ENCODE results near the gene SPEF2.
A peak's percentile ranks its signal among the peaks of the same experiment; 100 is the strongest.

Gene SPEF2

DNA sequence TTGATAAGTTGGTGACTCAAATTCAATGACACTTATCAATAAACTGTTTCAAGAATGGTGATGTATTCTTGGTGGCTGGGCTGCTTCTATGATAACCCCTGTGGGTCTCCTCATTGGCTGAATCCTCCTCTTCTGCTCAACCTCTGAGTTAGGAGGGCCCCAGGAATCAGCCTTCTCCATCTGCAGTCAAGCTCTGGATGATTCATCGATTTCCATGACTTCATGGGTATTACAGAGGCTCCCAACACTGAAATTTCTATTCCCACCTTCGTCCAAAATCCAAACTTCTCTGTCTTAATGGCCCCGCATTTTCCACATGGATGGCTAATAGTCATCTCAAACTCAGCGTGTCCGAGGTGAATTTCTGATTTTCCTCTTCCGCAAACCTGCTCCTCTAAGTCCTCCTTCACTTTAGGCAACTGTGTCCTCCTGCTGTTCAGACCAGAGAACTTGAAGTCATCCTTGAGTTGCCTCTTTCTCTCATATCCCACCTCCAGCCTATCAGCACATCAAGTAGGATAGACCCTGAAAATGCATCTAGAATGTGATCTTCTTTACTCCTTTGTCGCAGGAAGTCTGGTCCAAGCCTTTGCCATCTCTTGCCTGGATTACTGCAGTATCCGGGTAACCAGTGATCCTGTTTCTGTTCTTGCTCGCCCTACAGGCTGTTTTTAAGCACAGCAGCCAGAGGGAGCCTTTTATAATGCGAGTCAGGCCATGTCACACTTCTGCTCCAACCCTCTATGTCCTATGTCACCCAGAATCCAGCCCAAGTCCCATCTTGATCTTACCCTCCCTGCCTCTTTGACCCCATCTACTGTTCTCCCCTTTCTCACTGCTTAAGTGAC lies 197.7 kb downstream of the SPEF2 start:
- no peaks in the 10 kb centered on the region for H4K20me1 ChIP-seq
- H3K27me3 ChIP-seq = no peaks in the 10 kb centered on the region
- H3K4me1 ChIP-seq = peaks cover 0 to 10% (median 8%) of the 10 kb centered on the region in 10 experiments; a peak in 15 of 20 replicates
- TF ChIP-seq Cebpa-rat (IDR thresholded peaks at IDR 0.05) = no peak
- H3K4me2 ChIP-seq = no peak overlapping the region
- no peak overlapping the region for H3K4me3 ChIP-seq
- peaks cover 0 to 8% (median 0%) of the 10 kb centered on the region in 11 experiments; a peak in 2 of 22 replicates for H3K9me3 ChIP-seq (replicated peaks in 1 of 11)
- no peak overlapping the region for H3K9ac ChIP-seq
- H3K27ac ChIP-seq = no peak overlapping the region
- H3K36me3 ChIP-seq = no peaks in the 10 kb centered on the region

- Histone ChIP-seq H3K9me3 (replicated peaks in 1 of 11) (peaks cover 0 to 15% (median 3%) of the 10 kb centered on the region in 11 experiments; a peak in 8 of 22 replicates), H3K27me3 (no peaks in the 10 kb centered on the region), H3K4me3 (no peak overlapping the region), H3K4me2 (no peak overlapping the region), H3K4me1 (peaks cover 8 to 25% (median 18%) of the 10 kb centered on the region in 10 experiments; a peak in 17 of 20 replicates), H3K36me3 (no peaks in the 10 kb centered on the region), H4K20me1 (no peaks in the 10 kb centered on the region), H3K27ac (no peak overlapping the region), H3K9ac (no peak overlapping the region)
- no peak for TF ChIP-seq Cebpa-rat (IDR thresholded peaks at IDR 0.05)
Observed at GRCh38 chr5:35816881-35817521, 199.3 kb downstream of the SPEF2 start.

DNA sequence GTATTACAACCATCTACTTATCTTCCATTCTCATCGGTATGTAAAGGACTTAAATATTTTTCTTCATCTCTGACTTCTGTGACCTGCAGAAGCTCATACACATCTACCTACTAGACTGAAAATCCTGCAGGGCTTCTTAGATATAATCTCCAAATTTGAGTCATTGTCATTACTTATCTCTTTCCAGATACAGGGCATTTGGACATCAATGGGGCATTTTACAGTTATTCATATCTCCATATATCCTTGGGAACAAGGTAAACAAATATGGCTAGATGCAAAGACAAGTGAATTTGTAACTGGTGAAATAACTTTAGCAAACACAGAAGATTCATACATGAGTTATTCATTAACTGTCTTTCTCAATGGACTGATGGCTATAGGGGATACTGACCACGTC lies 201.4 kb downstream of the SPEF2 start:
- no peak overlapping the region for H3K27ac ChIP-seq
- H3K9me3 ChIP-seq (replicated peaks in 1 of 11) = peaks cover 0 to 22% (median 7%) of the 10 kb centered on the region in 11 experiments; a peak in 8 of 22 replicates
- H3K4me2 ChIP-seq = no peak overlapping the region; a peak in 1 of 22 replicates
- no peak overlapping the region for H3K4me3 ChIP-seq
- no peaks in the 10 kb centered on the region for H3K36me3 ChIP-seq
- no peak overlapping the region for H3K9ac ChIP-seq
- H3K4me1 ChIP-seq = peaks cover 8 to 25% (median 18%) of the 10 kb centered on the region in 10 experiments; a peak in 17 of 20 replicates
- no peak for TF ChIP-seq Cebpa-rat (IDR thresholded peaks at IDR 0.05)
- H3K27me3 ChIP-seq = no peaks in the 10 kb centered on the region
- no peaks in the 10 kb centered on the region for H4K20me1 ChIP-seq

GRCh38 chr5:35819668-35820067 lies 202.0 kb downstream of the SPEF2 start:
- no peak overlapping the region for H3K27ac ChIP-seq

GRCh38 chr5:35820735-35821134 lies 203.1 kb downstream of the SPEF2 start:
- peaks cover 0 to 23% (median 9%) of the 10 kb centered on the region in 11 experiments; a peak in 9 of 22 replicates for H3K9me3 ChIP-seq (replicated peaks in 1 of 11)
- no peaks in the 10 kb centered on the region for H3K27me3 ChIP-seq
- H3K4me3 ChIP-seq = no peak overlapping the region
- H4K20me1 ChIP-seq = no peaks in the 10 kb centered on the region
- TF ChIP-seq Cebpa-rat (IDR thresholded peaks at IDR 0.05) = no peak
- no peaks in the 10 kb centered on the region for H3K36me3 ChIP-seq
- H3K9ac ChIP-seq = no peak overlapping the region
- peak overlapping the region in 2 of 11 experiments; percentile 7 to 17; a peak in 3 of 22 replicates for H3K27ac ChIP-seq
- H3K4me1 ChIP-seq = peaks cover 8 to 25% (median 18%) of the 10 kb centered on the region in 10 experiments; a peak in 17 of 20 replicates
- H3K4me2 ChIP-seq = peak overlapping the region; percentile 38 to 74 (median 59)

More at GRCh38 chr5:35819668-35820067, 202.0 kb downstream of the SPEF2 start:
- H3K4me1 ChIP-seq = peaks cover 8 to 25% (median 18%) of the 10 kb centered on the region in 10 experiments; a peak in 17 of 20 replicates
- H3K4me2 ChIP-seq = peak overlapping the region in 6 of 11 experiments; percentile 5 to 69 (median 56); a peak in 7 of 22 replicates
- H3K4me3 ChIP-seq = no peak overlapping the region
- H3K36me3 ChIP-seq = no peaks in the 10 kb centered on the region
- H4K20me1 ChIP-seq = no peaks in the 10 kb centered on the region
- H3K27me3 ChIP-seq = no peaks in the 10 kb centered on the region
- no peak for TF ChIP-seq Cebpa-rat (IDR thresholded peaks at IDR 0.05)
- H3K9me3 ChIP-seq (replicated peaks in 1 of 11) = peaks cover 0 to 23% (median 8%) of the 10 kb centered on the region in 11 experiments; a peak in 8 of 22 replicates
- no peak overlapping the region for H3K9ac ChIP-seq

DNA sequence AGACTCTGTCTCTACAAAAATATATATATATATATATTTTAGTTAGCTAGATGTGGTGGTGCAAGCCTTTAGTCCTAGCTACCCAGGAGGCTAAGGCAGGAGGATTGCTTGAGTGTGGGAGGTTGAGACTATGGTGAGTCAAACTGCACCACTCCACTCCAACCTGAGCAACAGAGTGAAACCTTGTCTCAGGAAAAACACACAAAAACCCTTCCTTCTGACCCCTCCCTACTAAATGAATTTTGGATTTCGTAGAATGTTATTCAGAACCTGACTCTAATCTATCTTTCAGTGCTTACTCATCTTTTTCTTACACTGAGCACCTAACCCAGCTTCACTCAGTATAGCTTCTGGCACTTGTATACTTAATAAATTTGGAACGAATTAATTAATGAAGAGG lies 203.8 kb downstream of the SPEF2 start:
- no peaks in the 10 kb centered on the region for H4K20me1 ChIP-seq
- peaks cover 8 to 25% (median 18%) of the 10 kb centered on the region in 10 experiments; a peak in 17 of 20 replicates for H3K4me1 ChIP-seq
- no peak overlapping the region for H3K4me3 ChIP-seq
- H3K27me3 ChIP-seq = no peaks in the 10 kb centered on the region
- peaks cover 0 to 23% (median 9%) of the 10 kb centered on the region in 11 experiments; a peak in 9 of 22 replicates for H3K9me3 ChIP-seq (replicated peaks in 1 of 11)
- H3K27ac ChIP-seq = no peak overlapping the region
- no peak for TF ChIP-seq Cebpa-rat (IDR thresholded peaks at IDR 0.05)
- no peaks in the 10 kb centered on the region for H3K36me3 ChIP-seq
- peak overlapping the region in 4 of 11 experiments; percentile 49 to 74 (median 66); a peak in 8 of 22 replicates for H3K4me2 ChIP-seq
- H3K9ac ChIP-seq = no peak overlapping the region

DNA sequence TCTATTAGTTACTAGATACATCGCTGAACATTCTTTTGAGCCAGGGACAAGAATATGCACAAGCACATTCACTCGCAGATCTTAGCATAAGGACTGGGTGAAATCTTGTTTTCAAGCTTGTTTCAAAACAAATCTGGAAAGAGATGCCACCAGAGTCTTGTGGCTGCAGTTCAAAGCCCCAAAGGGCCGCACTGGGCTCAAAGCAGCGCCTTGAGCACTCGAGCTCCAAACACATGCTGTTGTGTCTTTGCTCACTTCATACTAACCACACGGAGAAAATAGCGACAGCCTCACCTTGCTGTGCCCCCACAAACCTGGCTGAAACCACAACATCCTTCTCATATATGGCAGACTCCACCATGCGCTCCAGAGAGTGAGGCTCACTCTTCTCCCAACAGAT lies 204.8 kb downstream of the SPEF2 start:
- Histone ChIP-seq H3K36me3 (no peaks in the 10 kb centered on the region), H3K4me2 (no peak overlapping the region), H4K20me1 (no peaks in the 10 kb centered on the region), H3K27me3 (no peaks in the 10 kb centered on the region), H3K27ac (no peak overlapping the region), H3K9me3 (replicated peaks in 1 of 11) (peaks cover 0 to 23% (median 9%) of the 10 kb centered on the region in 11 experiments; a peak in 9 of 22 replicates), H3K9ac (no peak overlapping the region), H3K4me3 (no peak overlapping the region), H3K4me1 (peaks cover 8 to 30% (median 18%) of the 10 kb centered on the region in 10 experiments; a peak in 17 of 20 replicates)
- TF ChIP-seq Cebpa-rat (IDR thresholded peaks at IDR 0.05) = no peak

GRCh38 chr5:35823347-35824098 lies 205.9 kb downstream of the SPEF2 start:
- H3K4me3 ChIP-seq = no peak overlapping the region
- peaks cover 8 to 40% (median 18%) of the 10 kb centered on the region in 10 experiments; a peak in 17 of 20 replicates for H3K4me1 ChIP-seq
- H3K27me3 ChIP-seq = no peaks in the 10 kb centered on the region
- H3K9ac ChIP-seq = no peak overlapping the region
- H3K4me2 ChIP-seq = no peak overlapping the region
- H3K27ac ChIP-seq = no peak overlapping the region
- no peaks in the 10 kb centered on the region for H4K20me1 ChIP-seq
- TF ChIP-seq Cebpa-rat (IDR thresholded peaks at IDR 0.05) = no peak
- H3K9me3 ChIP-seq (replicated peaks in 1 of 11) = peaks cover 0 to 23% (median 9%) of the 10 kb centered on the region in 11 experiments; a peak in 9 of 22 replicates
- H3K36me3 ChIP-seq = no peaks in the 10 kb centered on the region

Data from BLaER1 treated with 17β-estradiol and CSF1 and Interleukin-3, amounts not matched to agents 10 nM and 100 nM (cell line).